GM12878 (cell line): Measurements from ENCODE around the gene EMILIN3. TPM values are rescaled to one million over a fixed set of nuclear protein-coding genes. Genes with fewer than 3 reads are reported as not detected.

Experiments
- ATAC-seq: fragments of 200-7000 bp; cut with Tn5 transposase; 3 replicates; pipeline ENCODE4 v1.9.1; 2020; ENCODE audit warnings: mild to moderate bottlenecking, moderate library complexity
- BruUV-seq: library from RNA; stranded (reverse); fragments of 400-500 nt; replicated peaks from 2 replicates; lab custom pipeline; 2021; lab: Mats Ljungman, UMichigan
- CTCF ChIA-PET: fragments of 300-600 bp; sonication (Branson Sonifier 250); formaldehyde crosslinking; extraction: SDS; loops from one replicate; lab custom pipeline; 2021; ENCODE audit warnings: inconsistent platforms; lab: Yijun Ruan, JAX
- POLR2A ChIA-PET: fragments of 350-600 bp; formaldehyde crosslinking; extraction: SDS; loops from one replicate; lab custom pipeline; 2021; ENCODE audit warnings: inconsistent platforms; lab: Charles Lee
- RAD21 ChIA-PET: fragments of 300-600 bp; sonication (Branson Sonifier 250); formaldehyde crosslinking; loops from one replicate; lab custom pipeline; 2023; ENCODE audit warnings: antibody characterized with exemption; ENCODE audit not compliant: unreplicated experiment; lab: Charles Lee
- SMC1A ChIA-PET: fragments of 300-600 bp; sonication (Branson Sonifier 250); formaldehyde crosslinking; loops from one replicate; lab custom pipeline; 2023; ENCODE audit not compliant: unreplicated experiment, uncharacterized antibody; lab: Charles Lee
- DNase-seq: peaks from one replicate; pipeline ENCODE4 v3.0.0-alpha.2; 2011; ENCODE audit warnings: low read depth, low spot score
- FAIRE-seq: peaks from 3 replicates; lab custom pipeline; 2011; peaks lifted over from hg19 to GRCh38; lab: Jason Lieb, UNC
- H2AFZ ChIP-seq: 2 replicates; pipeline ENCODE4 v1.6.0; 2011; ENCODE audit warnings: low read depth, low read length, control low read depth; ENCODE audit not compliant: control insufficient read depth
- H3K27ac ChIP-seq: 2 replicates; pipeline ENCODE4 v1.5.1; 2011; ENCODE audit warnings: control low read depth; ENCODE audit not compliant: control insufficient read depth, insufficient read depth
- H3K27me3 ChIP-seq, 2 experiments: replicated peaks in 1 of 2; 2 replicates each; pipeline versions ENCODE4 v1.6.0 to v1.6.1; 2011; ENCODE audit warnings: low read length in 1 of 2; ENCODE audit not compliant: control insufficient read depth in 2 of 2, insufficient read depth in 2 of 2
- H3K36me3 ChIP-seq, 2 experiments: 2 replicates each; pipeline ENCODE4 v1.5.1; 2011; ENCODE audit warnings: low read length in 1 of 2; ENCODE audit not compliant: control insufficient read depth in 2 of 2, insufficient read depth in 2 of 2
- H3K4me1 ChIP-seq: 2 replicates; pipeline ENCODE4 v1.6.1; 2011; ENCODE audit warnings: mild to moderate bottlenecking, low read length, moderate library complexity, mixed read lengths; ENCODE audit not compliant: control insufficient read depth, insufficient read depth
- H3K4me2 ChIP-seq: 2 replicates; pipeline ENCODE4 v1.6.0; 2011; ENCODE audit warnings: control low read depth; ENCODE audit not compliant: control insufficient read depth, insufficient read depth
- H3K4me3 ChIP-seq: fragments of 200-600 bp; sonication (generic); 2 replicates; pipeline ENCODE4 v1.5.1; 2016
- H3K79me2 ChIP-seq: 2 replicates; pipeline ENCODE4 v1.6.0; 2011; ENCODE audit warnings: low read length; ENCODE audit not compliant: control insufficient read depth, insufficient read depth
- H3K9ac ChIP-seq: 2 replicates; pipeline ENCODE4 v1.8.0; 2011; ENCODE audit warnings: low read length, control low read depth, mixed read lengths; ENCODE audit not compliant: control insufficient read depth, insufficient read depth
- H3K9me3 ChIP-seq: replicated peaks from 3 replicates; pipeline ENCODE4 v1.5.1; 2011; ENCODE audit warnings: mild to moderate bottlenecking, low read length; ENCODE audit not compliant: control insufficient read depth, insufficient read depth
- H4K20me1 ChIP-seq: 2 replicates; pipeline ENCODE4 v1.6.0; 2011; ENCODE audit not compliant: control insufficient read depth, insufficient read depth
- ATF3 ChIP-seq: IDR thresholded peaks from 2 replicates; pipeline ENCODE4 v1.6.1; 2011; ENCODE audit warnings: low read depth, mild to moderate bottlenecking, low read length, moderate library complexity, borderline replicate concordance; ENCODE audit errors: extremely low read depth
- BCLAF1 ChIP-seq: fragments of 450-650 bp; IDR thresholded peaks from 2 replicates; pipeline ENCODE4 v1.6.1; 2017; ENCODE audit warnings: antibody characterized with exemption, mild to moderate bottlenecking, moderate library complexity
- BRCA1 ChIP-seq: IDR thresholded peaks from 2 replicates; pipeline ENCODE4 v1.6.1; 2011; ENCODE audit warnings: low read depth, low read length, improper control_type of control experiment
- IKZF1 ChIP-seq: fragments of 450-650 bp; conservative IDR thresholded peaks from 2 replicates; pipeline ENCODE4 v1.6.1; 2017; ENCODE audit warnings: antibody characterized with exemption, mild to moderate bottlenecking
- IRF5 ChIP-seq: fragments of 450-650 bp; IDR thresholded peaks from 2 replicates; pipeline ENCODE4 v1.6.1; 2017; ENCODE audit warnings: borderline replicate concordance
- MTA2 ChIP-seq: fragments of 450-650 bp; IDR thresholded peaks from 2 replicates; pipeline ENCODE4 v1.6.1; 2016; ENCODE audit warnings: low read depth, mild to moderate bottlenecking, moderate library complexity
- MXI1 ChIP-seq: fragments of 150-350 bp; IDR thresholded peaks from 2 replicates; pipeline ENCODE4 v1.6.1; 2011; ENCODE audit warnings: low read depth, mild to moderate bottlenecking, inconsistent platforms, low read length, improper control_type of control experiment
- MYB ChIP-seq: fragments of 150-350 bp; IDR thresholded peaks from 2 replicates; pipeline ENCODE4 v1.6.1; 2014; ENCODE audit warnings: mild to moderate bottlenecking, low read depth, low read length, borderline replicate concordance
- NBN ChIP-seq: fragments of 450-650 bp; IDR thresholded peaks from 2 replicates; pipeline ENCODE4 v1.6.1; 2016
- PAX5 ChIP-seq: IDR thresholded peaks from 2 replicates; pipeline ENCODE4 v1.6.1; 2011; ENCODE audit warnings: low read depth, low read length, borderline replicate concordance
- SREBF2 ChIP-seq: IDR thresholded peaks from 2 replicates; pipeline ENCODE4 v1.6.1; 2012; ENCODE audit warnings: mild to moderate bottlenecking, low read length
- ZSCAN29 ChIP-seq: fragments of 450-650 bp; IDR thresholded peaks from 2 replicates; pipeline ENCODE4 v1.6.1; 2017; ENCODE audit warnings: mild to moderate bottlenecking, moderate library complexity
- WGBS: methylation state at CpG from one replicate; pipeline ENCODE4 v1.1.6; 2016; ENCODE audit warnings: low lambda C conversion rate; ENCODE audit not compliant: insufficient replicate concordance, insufficient coverage; ENCODE audit errors: missing lambda C conversion rate; 5-methylcytosine and 5-hydroxymethylcytosine counted together
- in situ Hi-C: fragments of 300-500 bp; cut with MboI; formaldehyde crosslinking; loops from 9 replicates; pipeline ENCODE4 v1.14.3; 2018; ENCODE audit warnings: mixed read lengths
- intact Hi-C: fragments of 100-400 bp; cut with micrococcal nuclease; formaldehyde crosslinking; loops from one replicate; pipeline ENCODE4 v1.14.2; 2022; ENCODE audit not compliant: unreplicated experiment
- polyA plus RNA-seq, 11 experiments: library from polyadenylated mRNA; depleted of rRNA in 4 of 11; unstranded in 6 of 11; stranded (reverse) in 5 of 11; fragments of >200 nt; fragmentation: Nextera tagmentation in 4 of 11; fragmentation: Illumina TruSeq in 1 of 11; extraction: Ambion mirVana in 4 of 11; extraction: Trizol in 1 of 11; gene quantifications; 1 replicate in 1 of 11; 2 replicates in 10 of 11; pipeline versions ENCODE4 v1.2.1 to v1.2.3, GENCODE V29; 2011 to 2016; ENCODE audit warnings: inconsistent platforms in 2 of 11, missing spikeins in 2 of 11, low read depth in 1 of 11
- total RNA-seq, 4 experiments: library from RNA; depleted of rRNA in 3 of 4; stranded (reverse); fragments of >200 nt in 3 of 4; fragmentation: Illumina TruSeq in 1 of 4; extraction: Trizol in 1 of 4; gene quantifications; 2 replicates each; pipeline versions ENCODE4 v1.2.1 to v1.2.3, GENCODE V29; 2013 to 2021

EMILIN3 gene
- total and polyA plus RNA-seq, 10 of the 15 experiments (the other 5 are each of a cell fraction or from before 2014, with no cell fraction given), result not detected

- peaks cover 3 to 22% of the 10 kb centered on the region in 2 experiments; a peak in 3 of 4 replicates for H3K36me3 ChIP-seq
- no peaks in the 10 kb centered on the region for H4K20me1 ChIP-seq
- ChIA-PET POLR2A (no interaction called here), CTCF (no interaction called here)
- no peak overlapping the region for H3K4me2 ChIP-seq
- WGBS, result 59% methylated on average over 5 of the region's 5 CpGs
- no peak overlapping the region for H3K9ac ChIP-seq
- no TSS peak for BruUV-seq
- intact Hi-C loops, result no loop called here
- in situ Hi-C loops, result no loop called here
- TF ChIP-seq IRF5 (no peak), SREBF2 (no peak), MYB (no peak)
- TF ChIP-seq, all 136 proteins: peak for 0
- ATAC-seq, result no peak
- Histone ChIP-seq H3K4me1 (peaks cover 6% of the 10 kb centered on the region), H3K9me3 (no peaks in the 10 kb centered on the region), H3K4me3 (no peak overlapping the region), H3K79me2 (no peaks in the 10 kb centered on the region), H3K27ac (no peak overlapping the region), H2AFZ (no peak overlapping the region), H3K27me3 (no peaks in the 10 kb centered on the region)
- SMC1A ChIA-PET, result interaction anchor here (1.4 kb wide), 1 partner anchor 15 kb away, joined by 4 read pairs; no protein-coding TSS in a partner anchor
- DNase-seq, result no peak
- FAIRE-seq, result no peak
- RAD21 ChIA-PET, result no interaction called here
These were observed 46.6 kb upstream of the EMILIN3 start for GRCh38 chr20:41413169-41413568.

- SMC1A ChIA-PET, result interaction anchor here (1.4 kb wide), 1 partner anchor 15 kb away, joined by 4 read pairs; no protein-coding TSS in a partner anchor
- Histone ChIP-seq H3K9me3 (no peaks in the 10 kb centered on the region), H3K4me2 (no peak overlapping the region), H3K9ac (no peak overlapping the region), H4K20me1 (no peaks in the 10 kb centered on the region), H2AFZ (no peak overlapping the region), H3K27ac (no peak overlapping the region), H3K4me1 (peaks cover 13% of the 10 kb centered on the region), H3K4me3 (no peak overlapping the region), H3K27me3 (no peaks in the 10 kb centered on the region), H3K79me2 (no peaks in the 10 kb centered on the region), H3K36me3 (peaks cover 3 to 22% of the 10 kb centered on the region in 2 experiments)
- CTCF ChIA-PET, result no interaction called here
- WGBS, result 93% methylated on average over 11 of the region's 12 CpGs
- POLR2A ChIA-PET, result no interaction called here
- in situ Hi-C loops (no loop called here), intact Hi-C loops (no loop called here)
- RAD21 ChIA-PET, result no interaction called here
- BruUV-seq, result no TSS peak
- ATAC-seq, result no peak
- no peak for FAIRE-seq
- no peak for DNase-seq
- TF ChIP-seq BCLAF1 (no peak), BRCA1 (no peak), IKZF1 (no peak), PAX5 (no peak), MTA2 (no peak), NBN (no peak), MXI1 (no peak), ATF3 (no peak), ZSCAN29 (no peak)
These were observed 45.9 kb upstream of the EMILIN3 start for GRCh38 chr20:41412324-41413120.
